ENCODE measurements around the gene KCNC3.

DNA sequence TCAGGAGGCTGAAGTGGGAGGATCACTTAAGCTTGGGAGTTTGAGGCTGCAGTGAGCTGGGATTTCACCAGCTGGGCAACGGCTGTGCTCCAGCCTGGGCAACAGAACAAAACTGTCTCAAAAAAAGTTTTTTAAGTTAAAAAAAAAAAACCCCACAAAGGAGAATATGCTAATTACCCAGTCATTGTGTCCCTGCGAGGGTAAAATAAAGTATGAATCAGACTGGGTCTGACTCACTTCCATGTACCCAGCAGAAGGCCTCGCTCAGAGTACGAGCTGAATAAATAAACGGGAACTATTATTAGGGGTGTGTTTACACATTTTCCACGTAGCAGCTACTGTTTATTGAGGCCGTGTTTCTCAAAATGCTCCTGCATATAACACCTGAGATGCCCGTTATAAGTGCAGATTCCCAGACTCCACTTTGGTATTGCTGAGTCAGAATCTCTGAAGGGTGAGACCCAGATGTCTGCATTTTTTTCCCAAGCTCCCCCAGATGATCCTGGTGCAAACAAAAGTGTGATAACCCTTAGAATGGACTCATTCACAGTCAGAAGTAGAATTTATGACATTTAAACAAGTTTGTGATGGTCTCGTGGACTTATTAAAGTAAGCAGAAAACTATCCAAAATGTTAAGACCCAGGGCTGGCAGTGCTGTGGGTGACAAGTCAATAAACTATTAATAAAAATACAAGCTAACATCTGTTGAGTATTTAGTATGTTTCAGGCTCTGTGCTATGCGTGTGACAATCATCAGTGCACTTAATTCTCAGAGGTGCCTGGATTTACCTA lies 28.2 kb downstream of the KCNC3 start:
- TF ChIP-seq, protein P1, sequence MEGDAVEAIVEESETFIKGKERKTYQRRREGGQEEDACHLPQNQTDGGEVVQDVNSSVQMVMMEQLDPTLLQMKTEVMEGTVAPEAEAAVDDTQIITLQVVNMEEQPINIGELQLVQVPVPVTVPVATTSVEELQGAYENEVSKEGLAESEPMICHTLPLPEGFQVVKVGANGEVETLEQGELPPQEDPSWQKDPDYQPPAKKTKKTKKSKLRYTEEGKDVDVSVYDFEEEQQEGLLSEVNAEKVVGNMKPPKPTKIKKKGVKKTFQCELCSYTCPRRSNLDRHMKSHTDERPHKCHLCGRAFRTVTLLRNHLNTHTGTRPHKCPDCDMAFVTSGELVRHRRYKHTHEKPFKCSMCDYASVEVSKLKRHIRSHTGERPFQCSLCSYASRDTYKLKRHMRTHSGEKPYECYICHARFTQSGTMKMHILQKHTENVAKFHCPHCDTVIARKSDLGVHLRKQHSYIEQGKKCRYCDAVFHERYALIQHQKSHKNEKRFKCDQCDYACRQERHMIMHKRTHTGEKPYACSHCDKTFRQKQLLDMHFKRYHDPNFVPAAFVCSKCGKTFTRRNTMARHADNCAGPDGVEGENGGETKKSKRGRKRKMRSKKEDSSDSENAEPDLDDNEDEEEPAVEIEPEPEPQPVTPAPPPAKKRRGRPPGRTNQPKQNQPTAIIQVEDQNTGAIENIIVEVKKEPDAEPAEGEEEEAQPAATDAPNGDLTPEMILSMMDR (conservative IDR thresholded peaks at IDR 0.05; ENCODE audit: low read length), result no peak
- TF ChIP-seq EZH2phosphoT487 (IDR thresholded peaks at IDR 0.05; ENCODE audit: borderline replicate concordance, low read depth, low read length), result no peak
